H54 (cell line): ENCODE data around the gene ARF3.

Source experiments
- DNase-seq: peaks from one replicate; pipeline ENCODE4 v3.0.0; 2011; ENCODE audit warnings: low spot score, mixed read lengths; ENCODE audit not compliant: insufficient read length
- FAIRE-seq: peaks from 3 replicates; lab custom pipeline; 2011; peaks lifted over from hg19 to GRCh38; lab: Jason Lieb, UNC
- POLR2A ChIP-seq: IDR thresholded peaks from 2 replicates; pipeline ENCODE4 v1.6.1; 2011; ENCODE audit warnings: low read depth, mild to moderate bottlenecking, low read length

ARF3 gene

DNA sequence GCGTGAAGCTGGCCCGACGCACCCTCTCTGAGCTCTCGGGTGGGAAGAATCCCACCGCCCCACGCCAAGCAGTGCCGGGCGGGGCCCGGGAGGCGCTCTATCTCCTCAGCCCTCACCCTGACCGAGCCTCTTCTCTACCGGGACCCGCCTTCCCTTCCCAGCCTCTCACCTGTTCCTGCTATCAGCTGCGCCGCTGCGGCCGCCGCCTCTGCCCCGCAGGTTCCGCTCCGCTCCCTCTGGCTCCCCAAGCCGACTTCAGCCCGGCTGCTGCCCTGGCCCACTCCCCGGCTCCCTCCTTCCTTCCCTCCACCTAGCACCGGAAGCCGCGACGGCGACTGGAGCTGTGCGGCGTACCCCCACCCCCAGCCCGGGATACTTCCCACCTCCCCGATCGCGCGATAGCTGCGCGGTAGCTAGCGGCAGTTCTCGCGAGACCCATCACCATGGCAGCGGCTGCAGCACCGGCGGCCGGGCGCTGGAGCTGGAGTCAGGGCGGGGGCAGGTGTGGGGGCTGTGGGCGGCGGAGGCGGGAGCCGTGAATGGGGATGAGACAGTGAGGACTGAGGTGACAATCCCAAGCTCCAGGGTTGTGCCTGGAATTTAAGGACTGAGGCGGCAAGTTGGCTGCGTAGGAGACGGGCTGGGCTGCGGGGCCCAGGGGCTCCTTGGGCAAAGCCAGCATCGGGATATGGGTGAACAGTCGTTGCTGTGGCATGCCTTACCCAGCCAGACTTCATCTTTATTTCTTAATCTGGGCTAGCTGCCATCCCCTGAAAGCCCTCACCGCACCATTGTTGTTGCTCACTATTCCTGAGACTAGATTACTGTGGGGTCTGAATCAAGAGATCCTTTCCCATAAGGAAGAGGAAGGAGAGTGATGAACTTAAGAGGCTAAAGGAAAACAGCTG is at the start of gene ARF3:
Gene ARF3, minus strand, starts transcription at position 347 of the 908 bp plus-strand sequence. CDS start 16,392 bp downstream, outside the sequence.
- TF ChIP-seq POLR2A: peak; percentile 34
- no peak for FAIRE-seq
- DNase-seq: peak; percentile 93

DNA sequence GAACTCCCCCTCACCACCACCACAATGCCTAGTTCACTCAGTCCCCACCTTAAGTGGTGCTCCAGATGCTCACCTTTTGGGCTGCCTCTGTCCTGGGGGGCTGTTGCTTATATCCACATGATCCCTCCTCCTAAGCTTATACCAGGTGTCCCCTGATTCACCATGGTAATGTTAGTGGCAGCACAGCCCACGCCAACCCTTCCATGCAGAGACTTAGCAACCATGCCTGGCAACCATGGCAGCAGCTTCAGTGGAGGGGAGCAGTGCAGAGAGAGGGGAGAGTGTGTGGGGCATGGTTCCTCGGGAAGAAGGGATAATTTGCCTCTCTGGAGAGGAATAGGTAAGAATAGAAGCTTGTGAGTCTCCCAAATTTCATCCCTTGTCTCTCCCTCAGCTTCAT is 43.1 kb upstream of the ARF3 start:
- no peak for FAIRE-seq

DNA sequence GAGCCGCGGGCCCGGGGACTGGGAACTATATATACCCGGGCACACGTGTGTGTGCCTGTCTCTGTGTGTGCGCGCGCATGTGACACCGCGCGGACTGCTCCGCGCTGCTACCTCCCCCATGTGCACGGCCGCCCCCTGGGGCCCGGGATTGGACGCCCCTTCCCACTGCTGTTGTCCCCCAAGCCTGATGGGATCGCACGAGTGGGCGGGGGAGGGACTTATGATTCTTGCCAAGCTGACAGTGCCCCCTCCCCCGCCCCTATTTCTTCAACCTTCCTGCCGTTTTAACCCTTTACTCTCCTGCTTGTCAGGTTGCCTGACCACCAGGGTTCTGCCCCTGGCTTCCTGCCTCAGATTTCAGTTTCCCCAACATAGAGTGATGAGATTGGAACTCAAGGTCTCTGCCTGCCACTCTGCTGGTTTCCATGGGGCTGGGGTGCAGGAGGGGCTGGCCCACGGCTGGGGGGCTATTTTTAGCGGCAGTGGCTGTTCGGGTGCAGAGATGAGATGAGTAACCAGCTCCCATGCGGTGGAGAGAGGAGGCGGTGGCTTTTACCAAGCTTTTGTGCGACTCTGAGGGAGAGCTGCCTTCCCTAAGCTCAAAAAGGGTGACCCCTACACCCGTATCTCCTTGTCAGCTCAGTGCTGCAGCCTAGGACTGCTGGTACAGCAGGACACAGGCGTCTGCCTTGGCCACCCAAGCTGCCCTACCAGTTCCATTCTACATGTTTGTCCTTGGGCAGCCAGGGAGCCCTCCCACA is 42.3 kb upstream of the ARF3 start, which contains the start of gene DDN:
Gene DDN, minus strand, starts transcription at position 5 of the 761 bp plus-strand sequence. CDS start 88 bp downstream, outside the sequence.
- no peak for TF ChIP-seq POLR2A
- no peak for DNase-seq
- FAIRE-seq: no peak

More for the DNA sequence above, 43.1 kb upstream of the ARF3 start:
- DNase-seq: no peak
- TF ChIP-seq POLR2A: no peak

DNA sequence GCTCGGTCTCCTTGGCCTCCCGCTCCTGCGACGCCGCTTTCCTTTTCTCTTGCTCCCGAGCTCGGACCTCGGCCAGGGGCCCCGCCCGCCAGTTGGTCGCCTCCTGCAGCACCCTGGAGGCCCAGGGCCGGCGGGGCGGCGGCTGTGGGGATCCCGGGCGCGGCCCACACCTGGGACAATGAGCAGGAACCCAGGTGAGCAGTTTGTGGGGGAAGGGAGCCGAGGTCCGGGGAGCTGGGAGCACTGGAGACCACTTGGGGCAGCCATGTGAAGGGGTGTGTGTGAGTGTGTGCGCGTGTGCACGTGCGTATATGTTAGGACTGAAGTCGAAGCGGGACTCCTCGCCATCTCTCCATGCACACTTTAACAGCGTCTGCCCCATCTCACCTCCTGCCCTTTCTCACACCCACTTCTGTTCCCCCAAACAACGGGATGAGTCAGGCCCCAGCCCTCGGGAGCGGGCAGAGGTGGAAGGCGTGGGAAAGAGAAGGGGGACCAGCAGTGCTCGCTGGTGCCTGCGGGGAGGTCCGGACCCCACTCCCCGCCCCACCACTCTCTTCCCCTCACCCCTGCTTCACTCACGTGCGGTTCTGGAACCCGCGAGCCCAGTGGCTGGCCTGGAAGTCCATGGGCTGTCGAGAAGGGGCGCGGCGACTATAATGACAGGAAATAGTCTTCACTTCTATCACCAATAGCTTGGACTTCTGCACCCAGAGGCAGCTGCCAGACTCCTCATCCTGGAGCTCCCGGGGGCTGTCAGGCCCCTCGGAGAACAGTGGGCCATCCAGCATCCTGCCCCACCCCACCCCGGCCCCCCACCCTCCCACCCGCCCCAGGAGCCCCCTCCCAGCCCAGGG is 41.4 kb upstream of the ARF3 start:
- TF ChIP-seq POLR2A: no peak
- DNase-seq: no peak
- no peak for FAIRE-seq

DNA sequence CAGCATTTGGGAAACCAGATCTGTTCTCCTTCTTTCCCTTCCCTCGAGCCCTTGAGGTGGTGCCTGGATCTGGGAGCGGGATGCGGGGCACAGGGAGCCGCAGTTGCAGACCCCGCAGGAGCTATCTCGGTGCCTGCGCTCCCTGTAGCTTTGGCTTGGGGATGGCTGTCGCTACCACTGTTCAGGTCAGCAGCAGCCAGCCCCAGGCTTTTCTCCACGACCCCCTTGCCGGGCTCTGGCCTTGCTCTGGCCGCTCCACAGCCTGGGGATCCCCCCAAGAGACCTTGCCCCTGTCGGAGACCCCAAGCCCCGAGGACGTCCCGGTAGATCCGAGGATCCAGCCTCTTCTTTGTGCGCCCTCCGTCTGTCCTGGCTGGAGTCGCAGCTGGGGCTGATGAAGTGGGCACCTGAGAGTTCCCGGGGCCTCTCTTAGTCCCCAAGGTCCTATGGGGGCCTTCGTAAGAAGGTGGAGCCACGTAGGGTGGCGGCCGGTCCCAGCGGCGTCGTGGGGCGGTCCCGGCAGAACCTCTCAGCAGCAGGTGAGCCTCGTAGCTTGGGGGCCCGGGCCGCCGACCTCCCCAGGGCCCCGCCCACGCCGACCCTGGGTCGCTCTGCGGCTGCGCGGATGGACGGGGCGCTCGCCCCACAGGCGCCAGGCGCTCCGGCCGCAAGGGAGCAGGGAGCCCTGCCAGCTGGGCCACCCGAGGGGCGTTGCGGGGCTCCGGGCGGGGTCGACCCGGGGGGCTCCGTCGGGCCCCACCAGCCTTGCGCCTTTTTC is 40.6 kb upstream of the ARF3 start:
- FAIRE-seq (no peak), DNase-seq (no peak)
- no peak for TF ChIP-seq POLR2A

DNA sequence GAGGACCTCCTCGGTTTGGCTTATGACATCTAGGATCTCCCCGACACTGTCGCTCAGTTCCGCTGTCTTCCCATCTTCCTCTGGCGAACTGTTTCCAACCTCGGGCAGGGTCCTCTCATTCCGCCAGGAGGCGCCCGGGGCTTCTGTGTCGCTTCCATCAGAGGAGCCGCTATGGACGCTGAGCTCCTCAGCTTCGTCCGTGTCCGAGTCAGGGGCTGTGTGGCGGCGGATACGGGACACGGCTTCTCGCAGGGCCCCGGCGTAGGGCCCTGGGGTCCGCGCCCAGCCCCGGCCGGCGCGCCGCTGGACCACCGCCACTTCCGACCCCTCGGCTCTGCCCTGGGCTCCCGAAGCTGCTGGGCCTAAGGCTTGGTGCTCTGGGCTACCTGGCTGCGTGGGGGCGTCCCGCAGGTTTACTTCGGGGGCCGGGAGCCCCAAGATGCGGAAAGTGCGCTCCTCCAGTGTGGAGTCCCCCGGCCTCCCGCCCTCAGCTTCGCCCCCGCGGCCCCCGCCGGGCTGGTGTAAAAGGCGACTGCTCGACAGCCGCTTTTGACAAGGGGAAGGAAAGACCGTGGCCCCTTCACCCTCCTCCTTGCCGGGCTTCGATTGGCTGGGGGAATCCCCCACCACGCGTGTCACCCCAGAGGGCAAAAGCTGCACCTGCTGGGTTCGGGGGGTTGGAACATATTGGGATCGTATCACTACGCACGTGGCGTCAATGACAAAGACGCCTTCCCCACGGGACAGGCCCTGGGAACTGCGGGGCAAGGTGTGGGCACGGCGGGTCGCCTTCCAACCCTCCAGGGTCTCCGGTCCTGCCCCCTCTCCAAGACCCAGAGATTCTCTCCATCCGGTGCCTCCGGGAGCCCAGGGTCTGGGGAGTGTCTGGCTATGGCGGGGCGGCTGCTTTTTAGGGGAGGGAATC is 39.8 kb upstream of the ARF3 start:
- DNase-seq: no peak
- TF ChIP-seq POLR2A: no peak
- no peak for FAIRE-seq

DNA sequence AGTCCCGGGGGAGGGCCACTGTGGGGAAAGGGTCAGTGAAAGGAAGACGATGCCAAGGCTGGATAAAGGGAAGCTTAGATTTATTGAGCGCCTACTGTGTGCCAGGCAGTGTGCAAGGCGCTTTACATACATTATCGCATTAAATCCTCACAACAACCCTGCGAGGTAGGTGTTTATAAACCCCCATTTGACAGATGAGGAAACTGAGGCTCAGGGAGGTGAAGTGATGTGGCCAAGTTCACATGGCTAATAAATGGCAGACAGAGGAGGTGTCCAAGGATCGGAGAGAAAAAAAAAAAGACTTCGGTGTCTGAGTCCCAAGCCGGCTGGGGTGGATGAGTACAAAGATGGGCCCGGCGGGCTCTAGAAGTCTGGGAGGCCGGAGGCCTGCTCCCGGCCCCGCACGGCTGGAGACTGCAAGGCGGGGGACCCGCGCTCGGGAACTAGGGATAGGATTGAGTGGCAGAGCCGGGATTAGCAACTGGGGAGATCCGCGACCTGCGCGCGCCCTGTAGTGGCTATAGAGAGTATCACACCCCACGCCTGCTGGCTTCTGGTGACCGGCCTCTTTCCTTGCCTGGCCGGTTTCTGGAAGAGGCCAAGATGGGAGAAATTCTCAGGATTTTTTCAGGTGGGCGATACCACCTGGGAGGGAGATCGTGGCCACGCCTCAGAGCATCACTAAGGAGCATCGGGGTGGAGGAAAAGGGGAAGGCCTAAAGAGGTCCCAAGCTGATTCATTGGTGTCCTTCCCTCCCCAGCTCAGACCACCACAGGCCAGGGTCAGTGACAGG is 38.0 kb upstream of the ARF3 start:
- FAIRE-seq (no peak), DNase-seq (peak; percentile 100)

DNA sequence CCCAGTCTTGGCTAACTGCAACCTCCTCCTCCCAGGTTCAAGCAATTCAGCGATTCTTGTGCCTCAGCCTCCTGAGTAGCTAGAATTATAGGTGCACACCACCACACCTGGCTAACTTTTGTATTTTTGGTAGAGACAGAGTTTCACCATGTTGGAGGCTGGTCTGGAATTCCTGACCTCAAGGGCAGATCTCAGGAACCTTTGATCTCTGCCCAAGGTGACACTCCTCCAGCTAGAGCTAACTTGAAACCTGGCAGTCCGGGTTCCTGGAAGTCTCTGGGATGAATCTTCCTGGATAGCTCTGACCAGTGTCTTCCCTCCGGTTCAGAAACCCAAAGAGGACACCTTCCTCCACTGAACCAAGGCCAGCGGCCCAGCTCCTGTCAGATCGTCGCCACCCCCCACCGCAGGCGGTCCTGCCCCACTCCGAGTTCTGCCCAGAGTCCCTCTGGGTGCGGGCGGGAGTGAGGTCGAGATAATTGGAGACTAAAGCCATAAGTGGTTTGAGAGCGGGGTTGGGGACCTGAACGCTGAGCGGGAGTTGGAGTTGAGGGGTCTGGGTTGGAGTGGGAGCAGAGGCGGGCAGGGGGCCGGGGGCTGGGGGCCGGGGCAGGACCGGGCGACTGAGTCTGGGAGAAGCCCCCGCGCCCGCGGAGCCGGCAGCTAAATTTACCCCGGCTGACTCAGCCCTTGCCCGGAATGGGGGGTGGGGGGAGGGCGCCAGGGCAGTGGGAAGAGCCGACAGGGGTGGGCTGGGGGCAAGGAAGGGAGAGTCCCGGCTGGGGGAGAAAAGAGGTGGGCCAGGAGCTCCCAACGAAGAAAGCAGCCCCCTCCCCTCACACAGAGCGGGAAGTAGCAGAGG is 37.2 kb upstream of the ARF3 start:
- DNase-seq (no peak), FAIRE-seq (no peak)
- TF ChIP-seq POLR2A: no peak

More for the DNA sequence above, 38.0 kb upstream of the ARF3 start:
- no peak for TF ChIP-seq POLR2A

DNA sequence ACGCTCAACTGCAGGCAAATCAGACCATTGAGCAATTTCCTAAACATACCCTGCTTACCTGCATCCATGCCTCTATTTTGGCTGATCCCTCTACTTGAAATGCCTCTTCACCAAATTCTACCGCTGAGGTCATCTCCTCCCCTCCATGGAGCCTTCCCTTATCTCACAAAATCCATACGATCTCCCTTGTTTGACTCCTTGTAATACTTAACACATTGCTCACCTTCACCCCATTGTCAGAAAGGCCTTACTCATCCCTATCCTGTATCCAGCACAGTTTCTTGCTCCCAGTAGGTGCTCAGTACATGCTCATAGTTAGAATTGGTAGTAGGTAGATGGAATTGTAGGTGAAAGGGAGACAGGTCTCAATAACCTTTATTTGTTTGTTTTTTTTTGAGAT is 36.5 kb upstream of the ARF3 start:
- DNase-seq (no peak), FAIRE-seq (no peak)
- TF ChIP-seq POLR2A: no peak
